H9 (cell line): ENCODE results near the gene NKIRAS1. TPM values are rescaled to one million over a fixed set of nuclear protein-coding genes. Genes with fewer than 3 reads are reported as not detected.
A peak's percentile ranks its signal among the peaks of the same experiment; 100 is the strongest.
"Not testable (repeated sequence)": the region's sequence is repeated elsewhere in the genome, so short reads cannot be mapped to it uniquely, and the experiment has no call there.

Source experiments
- DNase-seq: peaks from one replicate; pipeline ENCODE4 v3.0.0-alpha.2; 2017
- H2AFZ ChIP-seq: one replicate; pipeline ENCODE4 v1.6.1; 2013; ENCODE audit warnings: mild to moderate bottlenecking, low read length, control low read depth, moderate library complexity
- H2AK5ac ChIP-seq: 2 replicates; pipeline ENCODE4 v1.6.1; 2013; ENCODE audit warnings: low read length, control low read depth, mixed read lengths; ENCODE audit not compliant: insufficient read length
- H2BK120ac ChIP-seq: one replicate; pipeline ENCODE4 v1.6.1; 2013; ENCODE audit warnings: low read depth, mild to moderate bottlenecking, low read length, control low read depth, inconsistent platforms; ENCODE audit not compliant: poor library complexity, severe bottlenecking
- H2BK12ac ChIP-seq: 2 replicates; pipeline ENCODE4 v1.6.1; 2013; ENCODE audit warnings: low read length, control low read depth, mixed read lengths, low read depth; ENCODE audit not compliant: insufficient read length
- H2BK15ac ChIP-seq: 2 replicates; pipeline ENCODE4 v1.6.1; 2013; ENCODE audit warnings: low read depth, low read length, control low read depth
- H2BK20ac ChIP-seq: one replicate; pipeline ENCODE4 v1.6.1; 2013; ENCODE audit warnings: low read depth, mild to moderate bottlenecking, low read length, control low read depth, inconsistent platforms; ENCODE audit not compliant: poor library complexity, severe bottlenecking
- H2BK5ac ChIP-seq: 2 replicates; pipeline ENCODE4 v1.6.1; 2013; ENCODE audit warnings: low read length, control low read depth, mixed read lengths; ENCODE audit not compliant: insufficient read length
- H3K14ac ChIP-seq: 2 replicates; pipeline ENCODE4 v1.6.1; 2013; ENCODE audit warnings: low read length, control low read depth; ENCODE audit not compliant: insufficient read depth
- H3K18ac ChIP-seq: 2 replicates; pipeline ENCODE4 v1.6.1; 2013; ENCODE audit warnings: low read depth, mild to moderate bottlenecking, mixed read lengths, low read length, control low read depth; ENCODE audit not compliant: insufficient read length
- H3K23ac ChIP-seq: 2 replicates; pipeline ENCODE4 v1.6.1; 2013; ENCODE audit warnings: low read length, control low read depth, mixed read lengths, low read depth; ENCODE audit not compliant: insufficient read length
- H3K23me2 ChIP-seq: 2 replicates; pipeline ENCODE4 v1.6.1; 2013; ENCODE audit warnings: low read depth, mild to moderate bottlenecking, mixed read lengths, low read length, control low read depth; ENCODE audit not compliant: insufficient read length, poor library complexity, severe bottlenecking
- H3K27ac ChIP-seq: 2 replicates; pipeline ENCODE4 v1.5.1; 2013; ENCODE audit warnings: low read length, control low read depth, mixed read lengths, low read depth; ENCODE audit not compliant: insufficient read length
- H3K27me3 ChIP-seq: 2 replicates; pipeline ENCODE4 v1.6.1; 2013; ENCODE audit warnings: low read length, control low read depth, inconsistent platforms; ENCODE audit not compliant: insufficient read depth
- H3K4ac ChIP-seq: 2 replicates; pipeline ENCODE4 v1.6.1; 2013; ENCODE audit warnings: low read depth, mild to moderate bottlenecking, control low read depth, inconsistent platforms, low read length, moderate library complexity
- H3K4me1 ChIP-seq: 2 replicates; pipeline ENCODE4 v1.6.1; 2013; ENCODE audit warnings: low read length, control low read depth, inconsistent platforms; ENCODE audit not compliant: insufficient read depth
- H3K4me2 ChIP-seq: 2 replicates; pipeline ENCODE4 v1.6.1; 2013; ENCODE audit warnings: low read length, control low read depth, mixed read lengths; ENCODE audit not compliant: insufficient read length, insufficient read depth
- H3K56ac ChIP-seq: 2 replicates; pipeline ENCODE4 v1.6.1; 2013; ENCODE audit warnings: low read depth, mild to moderate bottlenecking, mixed read lengths, low read length, control low read depth; ENCODE audit not compliant: insufficient read length
- H3K79me1 ChIP-seq: 2 replicates; pipeline ENCODE4 v1.6.1; 2013; ENCODE audit warnings: low read depth, mild to moderate bottlenecking, moderate library complexity, low read length, control low read depth, inconsistent platforms; ENCODE audit not compliant: insufficient read depth, poor library complexity, severe bottlenecking
- H3K79me2 ChIP-seq: 2 replicates; pipeline ENCODE4 v1.6.1; 2013; ENCODE audit warnings: low read length, control low read depth, inconsistent platforms; ENCODE audit not compliant: insufficient read depth
- H3K9ac ChIP-seq: 2 replicates; pipeline ENCODE4 v1.6.1; 2013; ENCODE audit warnings: low read length, control low read depth, mixed read lengths; ENCODE audit not compliant: insufficient read length; ENCODE audit errors: extremely low read depth
- H3K9me3 ChIP-seq: one replicate; pipeline ENCODE4 v1.6.1; 2013; ENCODE audit warnings: low read depth, low read length, inconsistent platforms; ENCODE audit not compliant: control insufficient read depth
- H3T11ph ChIP-seq: one replicate; pipeline ENCODE4 v1.6.1; 2013; ENCODE audit warnings: mild to moderate bottlenecking, low read length, control low read depth, inconsistent platforms
- H4K20me1 ChIP-seq: one replicate; pipeline ENCODE4 v1.6.1; 2013; ENCODE audit not compliant: control insufficient read depth, insufficient read length, insufficient read depth
- H4K5ac ChIP-seq: 2 replicates; pipeline ENCODE4 v1.6.1; 2013; ENCODE audit warnings: low read depth, mild to moderate bottlenecking, mixed read lengths, low read length, control low read depth; ENCODE audit not compliant: insufficient read length
- H4K8ac ChIP-seq: replicated peaks from 2 replicates; pipeline ENCODE4 v1.6.1; 2013; ENCODE audit warnings: low read length, control low read depth, mixed read lengths, low read depth; ENCODE audit not compliant: insufficient read length
- H4K91ac ChIP-seq: 2 replicates; pipeline ENCODE4 v1.6.1; 2013; ENCODE audit warnings: low read depth, mild to moderate bottlenecking, moderate library complexity, mixed read lengths, low read length, control low read depth; ENCODE audit not compliant: insufficient read length
- H3K27ac Mint-ChIP-seq, 3 experiments: 2 replicates in 2 of 3; 3 replicates in 1 of 3; pipeline ENCODE4 v1.8.0; 2020 to 2021; ENCODE audit warnings: mixed read lengths in 3 of 3, mild to moderate bottlenecking in 1 of 3, moderate library complexity in 1 of 3
- H3K27me3 Mint-ChIP-seq: 2 replicates; pipeline ENCODE4 v1.8.0; 2021; ENCODE audit warnings: low read depth, mild to moderate bottlenecking, moderate library complexity, mixed read lengths
- H3K36me3 Mint-ChIP-seq, 3 experiments: 2 replicates in 2 of 3; 3 replicates in 1 of 3; pipeline ENCODE4 v1.8.0; 2020 to 2021; ENCODE audit warnings: low read depth in 3 of 3, mixed read lengths in 3 of 3; ENCODE audit not compliant: insufficient read depth in 1 of 3
- H3K4me1 Mint-ChIP-seq, 2 experiments: 2 replicates each; pipeline ENCODE4 v1.8.0; 2020; ENCODE audit warnings: mixed read lengths in 2 of 2
- H3K4me3 Mint-ChIP-seq, 2 experiments: 2 replicates in 1 of 2; 3 replicates in 1 of 2; pipeline ENCODE4 v1.8.0; 2020 to 2021; ENCODE audit warnings: mild to moderate bottlenecking in 2 of 2, mixed read lengths in 2 of 2, moderate library complexity in 1 of 2
- H3K9me3 Mint-ChIP-seq, 2 experiments: 2 replicates in 1 of 2; 3 replicates in 1 of 2; pipeline ENCODE4 v1.8.0; 2020; ENCODE audit warnings: mild to moderate bottlenecking in 2 of 2, mixed read lengths in 2 of 2, moderate library complexity in 1 of 2
- whole genome bisulfite sequencing: extraction: QIAGEN DNeasy Blood & Tissue Kit; methylation state at CpG from one replicate; pipeline ENCODE4 v1.1.7; 2013; ENCODE audit warnings: missing lambda C conversion rate, low lambda C conversion rate, mixed read lengths; ENCODE audit not compliant: insufficient read length; ENCODE audit errors: extremely low coverage; 5-methylcytosine and 5-hydroxymethylcytosine counted together
- total RNA-seq: library from RNA; stranded (reverse); gene quantifications from 2 replicates; pipeline ENCODE4 v1.2.1, GENCODE V29; 2021
- TF ChIP-seq, protein P1 (sequence below): fragments of 200-600 bp; sonication (generic); conservative IDR thresholded peaks from 3 replicates; pipeline ENCODE4 v1.8.0; 2021; ENCODE audit warnings: antibody characterized with exemption, mild to moderate bottlenecking

NKIRAS1 gene
- total RNA-seq, 1 experiment from 2014 or later: 6.1 TPM

DNA sequence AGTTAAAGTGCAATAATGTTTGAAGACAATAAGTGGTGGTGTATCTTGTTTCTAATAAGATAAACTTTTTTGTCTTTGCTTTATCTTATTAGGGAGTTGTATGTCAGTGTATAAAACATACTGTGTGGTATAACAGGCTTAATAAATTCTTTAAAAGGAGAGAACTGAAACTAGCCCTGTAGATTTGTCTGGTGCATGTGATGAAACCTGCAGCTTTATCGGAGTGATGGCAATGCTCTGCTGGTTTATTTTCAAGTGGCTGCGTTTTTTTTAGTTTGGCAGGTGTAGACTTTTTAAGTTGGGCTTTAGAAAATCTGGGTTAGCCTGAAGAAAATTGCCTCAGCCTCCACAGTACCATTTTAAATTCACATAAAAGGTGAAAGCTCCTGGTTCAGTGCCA is 2.8 kb upstream of the NKIRAS1 start:
- Histone ChIP-seq H3K27ac (peak overlapping the region; percentile 2), H2AFZ (no peak overlapping the region), H3K4me2 (no peak overlapping the region), H3K27me3 (no peaks in the 10 kb centered on the region), H3K9ac (no peak overlapping the region), H4K5ac (no peak overlapping the region), H3K14ac (no peak overlapping the region), H3K4me1 (no peaks in the 10 kb centered on the region; the same call in 1 of the 2 replicates), H2AK5ac (no peak overlapping the region), H3K79me1 (peaks cover 3% of the 10 kb centered on the region), H3K18ac (no peak overlapping the region), H4K8ac (no peak overlapping the region), H2BK15ac (no peak overlapping the region), H2BK20ac (no peak overlapping the region), H4K20me1 (no peaks in the 10 kb centered on the region), H3K56ac (no peak overlapping the region), H2BK120ac (no peak overlapping the region), H2BK12ac (no peak overlapping the region), H3K4ac (no peak overlapping the region), H3K9me3 (no peaks in the 10 kb centered on the region), H3K23ac (no peak overlapping the region), H4K91ac (no peak overlapping the region), H3K79me2 (peaks cover 12% of the 10 kb centered on the region; the same call in 1 of the 2 replicates), H2BK5ac (no peak overlapping the region), H3K23me2 (peaks cover 10% of the 10 kb centered on the region), H3T11ph (no peak overlapping the region)
- H3K9me3 Mint-ChIP-seq: no peaks in the 10 kb centered on the region
- WGBS: no CpG with 5 or more reads among the region's 2 CpGs
- no peak for DNase-seq
- H3K27me3 Mint-ChIP-seq: no peaks in the 10 kb centered on the region; the same call in 1 of the 2 replicates
- peak overlapping the region; percentile 53 to 99; a peak in 4 of 5 replicates for H3K4me3 Mint-ChIP-seq
- H3K27ac Mint-ChIP-seq: peak overlapping the region in 1 of 3 experiments; percentile 94; a peak in 2 of 7 replicates
- TF ChIP-seq, protein P1, sequence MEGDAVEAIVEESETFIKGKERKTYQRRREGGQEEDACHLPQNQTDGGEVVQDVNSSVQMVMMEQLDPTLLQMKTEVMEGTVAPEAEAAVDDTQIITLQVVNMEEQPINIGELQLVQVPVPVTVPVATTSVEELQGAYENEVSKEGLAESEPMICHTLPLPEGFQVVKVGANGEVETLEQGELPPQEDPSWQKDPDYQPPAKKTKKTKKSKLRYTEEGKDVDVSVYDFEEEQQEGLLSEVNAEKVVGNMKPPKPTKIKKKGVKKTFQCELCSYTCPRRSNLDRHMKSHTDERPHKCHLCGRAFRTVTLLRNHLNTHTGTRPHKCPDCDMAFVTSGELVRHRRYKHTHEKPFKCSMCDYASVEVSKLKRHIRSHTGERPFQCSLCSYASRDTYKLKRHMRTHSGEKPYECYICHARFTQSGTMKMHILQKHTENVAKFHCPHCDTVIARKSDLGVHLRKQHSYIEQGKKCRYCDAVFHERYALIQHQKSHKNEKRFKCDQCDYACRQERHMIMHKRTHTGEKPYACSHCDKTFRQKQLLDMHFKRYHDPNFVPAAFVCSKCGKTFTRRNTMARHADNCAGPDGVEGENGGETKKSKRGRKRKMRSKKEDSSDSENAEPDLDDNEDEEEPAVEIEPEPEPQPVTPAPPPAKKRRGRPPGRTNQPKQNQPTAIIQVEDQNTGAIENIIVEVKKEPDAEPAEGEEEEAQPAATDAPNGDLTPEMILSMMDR: no peak
- peaks cover 37 to 39% of the 10 kb centered on the region in 2 experiments for H3K4me1 Mint-ChIP-seq
- peaks cover 31 to 48% (median 39%) of the 10 kb centered on the region in 3 experiments for H3K36me3 Mint-ChIP-seq

DNA sequence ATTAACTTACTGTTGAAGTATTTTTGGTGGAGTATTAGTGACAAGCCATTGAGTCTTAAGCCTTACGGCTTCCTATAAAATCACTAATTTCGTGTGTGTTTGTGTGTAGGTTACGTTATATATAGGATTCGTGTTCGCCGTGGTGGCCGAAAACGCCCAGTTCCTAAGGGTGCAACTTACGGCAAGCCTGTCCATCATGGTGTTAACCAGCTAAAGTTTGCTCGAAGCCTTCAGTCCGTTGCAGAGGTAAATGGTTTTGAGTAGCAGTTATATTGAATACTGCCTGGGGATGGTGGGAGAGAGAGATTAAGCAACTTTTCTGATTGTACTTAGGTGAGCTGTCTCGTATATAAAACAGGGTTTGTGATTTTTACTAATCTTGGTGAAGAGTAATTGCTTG is 1.5 kb upstream of the NKIRAS1 start:
- H3K9me3 Mint-ChIP-seq, H2BK120ac ChIP-seq, H3T11ph ChIP-seq, H3K9me3 ChIP-seq, H3K4ac ChIP-seq, H3K18ac ChIP-seq, H2BK12ac ChIP-seq, H4K91ac ChIP-seq, H3K79me1 ChIP-seq, H2BK20ac ChIP-seq, H2BK15ac ChIP-seq, H3K27me3 ChIP-seq, H4K5ac ChIP-seq, H2BK5ac ChIP-seq, H3K27ac ChIP-seq, H3K27me3 Mint-ChIP-seq, H3K4me1 ChIP-seq, H4K8ac ChIP-seq, DNase-seq, H2AK5ac ChIP-seq, H3K14ac ChIP-seq, H4K20me1 ChIP-seq, H2AFZ ChIP-seq, H3K23ac ChIP-seq, H3K56ac ChIP-seq: not testable (repeated sequence)
- Mint-ChIP-seq H3K4me3 (peak overlapping the region; percentile 99), H3K4me1 (peaks cover 33 to 37% of the 10 kb centered on the region in 2 experiments), H3K36me3 (peaks cover 31 to 48% (median 39%) of the 10 kb centered on the region in 3 experiments), H3K27ac (peak overlapping the region; percentile 99)
- Histone ChIP-seq H3K79me2 (peaks cover 15% of the 10 kb centered on the region; the same call in 1 of the 2 replicates), H3K4me2 (peak overlapping the region; percentile 91), H3K9ac (peak overlapping the region; percentile 99), H3K23me2 (peaks cover 10% of the 10 kb centered on the region)
- WGBS: no CpG with 5 or more reads among the region's 12 CpGs
